ENCODE data around the gene LCE3E.

DNA sequence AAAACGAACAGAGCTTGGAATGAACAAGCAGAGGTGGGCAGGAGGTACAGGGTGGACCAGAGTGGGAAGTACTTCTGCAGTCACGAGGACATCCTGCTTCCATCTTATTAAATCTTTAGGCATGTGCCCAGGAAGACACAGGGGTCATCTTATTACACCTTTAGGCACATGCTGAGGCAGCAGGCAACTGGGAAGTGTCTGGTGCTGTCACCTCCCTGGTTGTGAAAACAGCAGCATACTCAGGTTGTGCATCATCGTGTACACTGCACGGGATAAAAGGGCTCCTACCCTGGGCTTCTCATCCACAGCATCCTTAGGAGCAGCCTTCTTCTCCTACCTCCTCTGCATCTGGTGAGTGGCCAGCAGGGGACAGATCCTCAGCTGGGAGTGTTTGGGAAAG, 33.4 kb upstream of the LCE3E start, which contains the start of gene LCE3C:
- TF ChIP-seq CTCF (IDR thresholded peaks at IDR 0.05; ENCODE audit: insufficient read depth, low read depth, low read length) (no peak), EZH2 (IDR thresholded peaks at IDR 0.05; ENCODE audit: insufficient read depth, low read length) (no peak)
